Measurements from ENCODE around the gene ZNF608. TPM values are rescaled to one million over a fixed set of nuclear protein-coding genes. Genes with fewer than 3 reads are reported as not detected.

Gene ZNF608
- total RNA-seq, 1 donor from 2014 or later, result 6.8 TPM

DNA sequence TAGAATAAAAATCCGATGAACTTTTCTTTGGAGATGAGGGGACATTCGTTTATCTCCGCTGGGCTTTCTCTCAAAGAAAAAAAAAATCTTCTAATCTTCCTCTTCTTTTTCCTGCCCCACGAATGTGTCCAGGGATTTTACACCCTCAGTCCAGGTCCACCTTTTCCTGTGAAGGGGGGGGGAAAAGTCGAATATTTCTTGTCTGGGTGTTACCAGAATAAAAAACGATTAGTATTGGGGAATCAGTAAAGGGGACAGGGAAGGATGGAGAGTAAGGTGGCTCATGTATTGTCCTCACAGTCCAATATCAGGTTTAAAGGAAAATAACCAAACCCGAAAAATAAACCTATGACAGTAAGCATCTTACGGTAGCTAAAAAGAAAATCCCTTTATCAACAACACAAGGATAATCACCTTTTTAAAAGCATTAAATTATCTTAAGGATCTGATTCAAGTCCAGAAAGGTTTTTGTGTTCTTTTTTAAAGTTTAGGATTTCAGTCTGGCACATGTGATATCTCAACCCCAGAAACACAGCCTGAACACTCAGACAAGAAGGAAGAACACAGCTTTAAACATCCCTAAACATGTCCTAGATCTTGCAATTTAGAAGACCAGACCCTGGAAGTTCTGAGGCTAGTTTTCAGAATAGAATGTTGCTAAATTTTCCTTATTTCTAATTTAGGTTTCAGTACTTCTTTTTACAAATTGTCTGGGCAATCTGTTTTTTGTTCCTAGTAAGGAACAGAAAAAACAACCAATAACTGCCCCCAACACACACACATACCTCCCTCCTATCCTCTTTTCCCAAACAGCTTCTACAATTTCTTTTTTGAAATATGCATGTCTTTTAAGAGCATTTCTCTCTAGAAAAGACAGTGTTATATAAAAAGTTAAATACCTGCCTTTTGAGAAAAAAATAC lies 1.2 kb downstream of the ZNF608 start:
- H3K27ac ChIP-seq (replicated peaks), result peak overlapping the region; percentile 93
- peaks cover 59% of the 10 kb centered on the region for H3K4me1 ChIP-seq
- DNase-seq, result no peak
- peak overlapping the region; percentile 79 for H3K4me3 ChIP-seq
- intact Hi-C loops (cut with micrococcal nuclease), result loop anchor here (5.0 to 10.0 kb wide), 2 partner anchors 93 to 160 kb away; no protein-coding TSS in a partner anchor
- H3K9me3 ChIP-seq (replicated peaks), result no peaks in the 10 kb centered on the region
- TF ChIP-seq, protein P1, sequence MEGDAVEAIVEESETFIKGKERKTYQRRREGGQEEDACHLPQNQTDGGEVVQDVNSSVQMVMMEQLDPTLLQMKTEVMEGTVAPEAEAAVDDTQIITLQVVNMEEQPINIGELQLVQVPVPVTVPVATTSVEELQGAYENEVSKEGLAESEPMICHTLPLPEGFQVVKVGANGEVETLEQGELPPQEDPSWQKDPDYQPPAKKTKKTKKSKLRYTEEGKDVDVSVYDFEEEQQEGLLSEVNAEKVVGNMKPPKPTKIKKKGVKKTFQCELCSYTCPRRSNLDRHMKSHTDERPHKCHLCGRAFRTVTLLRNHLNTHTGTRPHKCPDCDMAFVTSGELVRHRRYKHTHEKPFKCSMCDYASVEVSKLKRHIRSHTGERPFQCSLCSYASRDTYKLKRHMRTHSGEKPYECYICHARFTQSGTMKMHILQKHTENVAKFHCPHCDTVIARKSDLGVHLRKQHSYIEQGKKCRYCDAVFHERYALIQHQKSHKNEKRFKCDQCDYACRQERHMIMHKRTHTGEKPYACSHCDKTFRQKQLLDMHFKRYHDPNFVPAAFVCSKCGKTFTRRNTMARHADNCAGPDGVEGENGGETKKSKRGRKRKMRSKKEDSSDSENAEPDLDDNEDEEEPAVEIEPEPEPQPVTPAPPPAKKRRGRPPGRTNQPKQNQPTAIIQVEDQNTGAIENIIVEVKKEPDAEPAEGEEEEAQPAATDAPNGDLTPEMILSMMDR (IDR thresholded peaks at IDR 0.05; ENCODE audit: borderline replicate concordance), result no peak
- no peaks in the 10 kb centered on the region for H3K27me3 ChIP-seq (ENCODE audit: low read depth)
- H3K36me3 ChIP-seq, result no peaks in the 10 kb centered on the region

DNA sequence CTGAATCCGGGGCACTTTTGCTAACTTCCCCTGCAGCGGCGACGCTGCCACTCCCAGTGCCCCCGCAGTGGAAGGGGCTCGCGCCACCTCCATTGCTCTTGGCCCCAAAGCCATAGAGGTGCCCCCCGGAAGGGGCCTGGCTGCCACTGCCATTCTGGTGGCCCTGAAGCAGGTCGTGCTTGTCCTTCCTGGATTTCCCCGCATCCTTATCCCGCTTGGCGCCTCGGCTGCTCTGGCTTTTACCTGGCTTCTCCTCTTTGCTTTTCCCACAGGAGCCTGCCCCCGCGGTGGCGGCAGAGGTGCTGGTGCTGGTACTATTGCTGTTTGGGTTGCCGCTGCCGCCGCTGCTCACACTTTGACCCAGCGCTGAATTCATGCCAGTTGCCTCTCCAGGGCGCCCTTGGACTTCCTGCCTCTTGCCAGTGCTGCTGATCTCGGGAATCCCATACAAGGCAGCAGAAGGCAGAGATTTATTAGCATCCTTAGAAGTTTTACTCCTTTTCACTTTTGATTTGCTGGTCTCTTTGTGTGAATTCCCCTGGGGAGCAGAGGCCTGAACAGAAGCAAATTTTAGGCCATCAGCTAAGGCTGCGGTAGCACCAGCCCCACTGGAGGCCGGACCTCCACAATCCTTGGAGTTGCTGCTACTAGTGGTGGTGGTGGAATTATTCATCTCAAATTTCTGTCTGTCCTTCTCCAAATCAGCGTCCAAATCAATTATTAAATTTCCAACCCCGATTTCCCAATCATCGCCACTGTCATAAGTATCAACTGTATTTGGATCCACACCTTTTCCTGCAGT lies 2.1 kb downstream of the ZNF608 start:
- TF ChIP-seq, protein P1 (IDR thresholded peaks at IDR 0.05; ENCODE audit: borderline replicate concordance), result no peak
- Histone ChIP-seq H3K27ac (replicated peaks) (peak overlapping the region; percentile 93), H3K9me3 (replicated peaks) (no peaks in the 10 kb centered on the region), H3K4me1 (peaks cover 68% of the 10 kb centered on the region), H3K36me3 (no peaks in the 10 kb centered on the region), H3K4me3 (peak overlapping the region; percentile 79), H3K27me3 (ENCODE audit: low read depth) (no peaks in the 10 kb centered on the region)
- intact Hi-C loops (cut with micrococcal nuclease), result loop anchor here (10.0 kb wide), 1 partner anchor 160 kb away; no protein-coding TSS in a partner anchor
- DNase-seq, result peak; percentile 48

DNA sequence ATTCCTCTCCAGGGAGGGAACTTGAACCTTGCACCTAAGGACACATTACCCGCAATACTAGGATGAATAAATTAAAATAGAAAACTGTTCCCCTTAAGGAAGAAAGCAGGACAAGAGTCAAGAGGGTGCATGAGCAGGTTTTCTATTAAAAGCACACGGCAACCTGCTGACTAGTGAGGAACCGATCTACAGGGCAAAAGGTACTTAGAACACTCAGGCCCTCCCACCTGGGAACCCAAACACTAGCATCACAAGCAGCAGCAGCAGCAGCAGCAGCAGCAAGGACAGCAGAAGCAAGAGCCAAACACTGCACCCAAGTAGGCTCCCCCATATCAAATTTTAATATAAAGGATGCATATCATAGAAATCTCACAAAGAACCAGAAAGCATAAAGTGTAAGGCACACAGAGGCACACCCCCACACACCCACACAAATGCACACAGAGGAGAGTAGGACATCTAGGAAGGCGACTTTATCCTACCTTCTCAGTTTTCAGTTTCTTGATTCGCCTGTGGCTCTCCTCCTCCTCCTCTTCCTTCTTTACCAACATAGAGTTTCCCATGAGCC lies 2.8 kb downstream of the ZNF608 start:
- TF ChIP-seq, protein P1 (IDR thresholded peaks at IDR 0.05; ENCODE audit: borderline replicate concordance), result no peak
- Histone ChIP-seq H3K36me3 (no peaks in the 10 kb centered on the region), H3K27ac (replicated peaks) (peak overlapping the region; percentile 93), H3K4me1 (peaks cover 75% of the 10 kb centered on the region), H3K27me3 (ENCODE audit: low read depth) (no peaks in the 10 kb centered on the region), H3K9me3 (replicated peaks) (no peaks in the 10 kb centered on the region), H3K4me3 (peak overlapping the region; percentile 79)
- DNase-seq, result no peak
- intact Hi-C loops (cut with micrococcal nuclease), result loop anchor here (10.0 kb wide), 1 partner anchor 161 kb away; no protein-coding TSS in a partner anchor

DNA sequence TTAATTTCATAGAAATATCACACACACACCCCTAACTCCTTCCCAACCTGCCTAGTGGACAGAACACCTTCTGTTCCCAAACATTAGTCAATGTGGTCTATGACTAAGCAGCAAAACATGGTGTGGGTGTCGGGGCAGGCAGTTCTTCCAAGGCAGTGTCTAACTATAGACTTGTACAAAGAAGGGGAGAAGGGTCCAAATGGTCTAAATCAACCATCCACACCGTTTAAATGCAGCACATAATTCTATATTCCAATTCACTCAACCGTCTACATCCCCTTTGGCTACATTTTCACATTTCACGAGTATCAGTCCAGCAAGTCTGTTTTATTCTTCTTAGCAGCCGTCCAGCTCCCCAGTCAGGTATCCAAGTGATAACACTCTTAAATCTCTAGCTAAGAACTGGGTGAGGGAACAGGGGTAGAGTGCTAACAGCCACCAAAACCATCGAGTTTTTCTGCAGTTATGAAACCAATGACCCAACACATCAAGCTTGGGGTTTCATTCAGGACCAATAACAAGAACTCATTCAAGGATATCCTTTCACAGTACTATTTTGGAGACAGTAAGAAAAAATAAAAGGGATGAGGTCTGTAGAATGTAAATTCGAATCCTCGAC lies 3.3 kb downstream of the ZNF608 start:
- H3K36me3 ChIP-seq, result no peaks in the 10 kb centered on the region
- TF ChIP-seq, protein P1 (IDR thresholded peaks at IDR 0.05; ENCODE audit: borderline replicate concordance), result no peak
- intact Hi-C loops (cut with micrococcal nuclease), result loop anchor here (10.0 kb wide), 1 partner anchor 162 kb away; no protein-coding TSS in a partner anchor
- no peaks in the 10 kb centered on the region for H3K9me3 ChIP-seq (replicated peaks)
- H3K27ac ChIP-seq (replicated peaks), result peak overlapping the region; percentile 93
- no peak for DNase-seq
- H3K4me3 ChIP-seq, result peak overlapping the region; percentile 79
- no peaks in the 10 kb centered on the region for H3K27me3 ChIP-seq (ENCODE audit: low read depth)
- H3K4me1 ChIP-seq, result peaks cover 81% of the 10 kb centered on the region
